NCI-H1105 (cell line): Measurements from ENCODE around the gene TRPM7.
"Not testable (repeated sequence)": the region's sequence is repeated elsewhere in the genome, so short reads cannot be mapped to it uniquely, and the experiment has no call there.

Experiments used
- DNase-seq: peaks from one replicate; lab custom pipeline; 2025; lab: John Stamatoyannopoulos, UW

The TRPM7 gene

GRCh38 chr15:50655555-50655954 lies 31.0 kb downstream of the TRPM7 start:
- DNase-seq, result no peak

GRCh38 chr15:50653156-50653743 lies 33.3 kb downstream of the TRPM7 start:
- no peak for DNase-seq

GRCh38 chr15:50652671-50653070 lies 33.9 kb downstream of the TRPM7 start:
- no peak for DNase-seq

GRCh38 chr15:50641318-50641717 lies 45.3 kb downstream of the TRPM7 start:
- DNase-seq, result no peak

- DNase-seq, result no peak
These were observed 50.5 kb downstream of the TRPM7 start for GRCh38 chr15:50636146-50636545.

GRCh38 chr15:50633653-50634052 lies 52.9 kb downstream of the TRPM7 start:
- DNase-seq, result no peak

- DNase-seq, result no peak
These were observed 58.2 kb downstream of the TRPM7 start for GRCh38 chr15:50628421-50628820.

- no peak for DNase-seq
These were observed 59.1 kb downstream of the TRPM7 start for GRCh38 chr15:50627351-50628055.

- DNase-seq, result no peak
These were observed 61.9 kb downstream of the TRPM7 start for GRCh38 chr15:50624616-50625168.

- not testable (repeated sequence) for DNase-seq
These were observed 64.1 kb downstream of the TRPM7 start for GRCh38 chr15:50622361-50622943.

- not testable (repeated sequence) for DNase-seq
These were observed 69.6 kb downstream of the TRPM7 start for GRCh38 chr15:50616960-50617359.

- DNase-seq, result not testable (repeated sequence)
These were observed 70.0 kb downstream of the TRPM7 start for GRCh38 chr15:50616554-50616953.

GRCh38 chr15:50613600-50613999 lies 73.0 kb downstream of the TRPM7 start:
- DNase-seq, result no peak

GRCh38 chr15:50607129-50607528 lies 79.5 kb downstream of the TRPM7 start:
- no peak for DNase-seq

GRCh38 chr15:50605462-50605861 lies 81.1 kb downstream of the TRPM7 start:
- no peak for DNase-seq

- DNase-seq, result not testable (repeated sequence)
These were observed 84.6 kb downstream of the TRPM7 start for GRCh38 chr15:50602028-50602427.

GRCh38 chr15:50594311-50594710 lies 92.3 kb downstream of the TRPM7 start:
- no peak for DNase-seq

- DNase-seq, result no peak
These were observed 92.8 kb downstream of the TRPM7 start for GRCh38 chr15:50593761-50594160.

GRCh38 chr15:50590288-50590687 lies 96.3 kb downstream of the TRPM7 start:
- DNase-seq, result no peak

GRCh38 chr15:50577492-50577891 lies 109.1 kb downstream of the TRPM7 start:
- no peak for DNase-seq

- no peak for DNase-seq
These were observed 110.4 kb downstream of the TRPM7 start for GRCh38 chr15:50576166-50576565.

- not testable (repeated sequence) for DNase-seq
These were observed 112.8 kb downstream of the TRPM7 start for GRCh38 chr15:50573842-50574241.

GRCh38 chr15:50563756-50564155 lies 122.8 kb downstream of the TRPM7 start:
- no peak for DNase-seq
